Loucy (cell line): Measurements from ENCODE around the gene SP140.

Experiments used
- H2AFZ ChIP-seq: fragments of 200-600 bp; sonication (generic); 2 replicates; pipeline ENCODE4 v1.6.0; 2016; ENCODE audit warnings: antibody characterized with exemption, mild to moderate bottlenecking, low read length, moderate library complexity
- H3F3A ChIP-seq: fragments of 200-600 bp; 2 replicates; pipeline ENCODE4 v1.6.0; 2016; ENCODE audit warnings: antibody characterized with exemption, low read depth, mild to moderate bottlenecking
- H3K27me3 ChIP-seq: fragments of 200-600 bp; sonication (generic); 2 replicates; pipeline ENCODE4 v1.6.1; 2014; ENCODE audit warnings: low read length, mild to moderate bottlenecking; ENCODE audit not compliant: insufficient read depth, poor library complexity, severe bottlenecking
- H3K36me3 ChIP-seq: fragments of 200-600 bp; sonication (generic); 2 replicates; pipeline ENCODE4 v1.6.1; 2016; ENCODE audit warnings: low read length; ENCODE audit not compliant: insufficient read depth
- H3K4me1 ChIP-seq: fragments of 200-600 bp; sonication (generic); 2 replicates; pipeline ENCODE4 v1.5.1; 2014; ENCODE audit warnings: low read length, mild to moderate bottlenecking; ENCODE audit not compliant: insufficient read depth, poor library complexity, severe bottlenecking
- H3K4me2 ChIP-seq: fragments of 200-600 bp; sonication (generic); 2 replicates; pipeline ENCODE4 v1.6.0; 2014; ENCODE audit warnings: antibody characterized with exemption, low read length, low read depth, mild to moderate bottlenecking; ENCODE audit not compliant: poor library complexity, severe bottlenecking
- H3K4me3 ChIP-seq: fragments of 200-600 bp; sonication (generic); 2 replicates; pipeline ENCODE4 v1.5.1; 2014; ENCODE audit warnings: low read length, mild to moderate bottlenecking, mixed read lengths; ENCODE audit not compliant: poor library complexity, severe bottlenecking
- H3K79me2 ChIP-seq: fragments of 200-600 bp; sonication (generic); 2 replicates; pipeline ENCODE4 v1.6.1; 2014; ENCODE audit warnings: low read length; ENCODE audit not compliant: insufficient read depth
- H3K9ac ChIP-seq: fragments of 200-600 bp; sonication (generic); 2 replicates; pipeline ENCODE4 v1.6.0; 2014; ENCODE audit warnings: mild to moderate bottlenecking, low read depth, low read length, moderate library complexity; ENCODE audit not compliant: poor library complexity, severe bottlenecking
- H3K9me2 ChIP-seq: fragments of 200-600 bp; sonication (generic); replicated peaks from 2 replicates; pipeline ENCODE4 v1.6.1; 2016; ENCODE audit warnings: low read depth, low read length, mixed read lengths
- H3K9me3 ChIP-seq: fragments of 200-600 bp; sonication (generic); 2 replicates; pipeline ENCODE4 v1.6.1; 2014; ENCODE audit warnings: mild to moderate bottlenecking, antibody characterized with exemption, low read length, low read depth; ENCODE audit not compliant: insufficient read depth
- H4K20me1 ChIP-seq: fragments of 200-600 bp; sonication (generic); 2 replicates; pipeline ENCODE4 v1.6.0; 2014; ENCODE audit warnings: antibody characterized with exemption, low read length, mild to moderate bottlenecking; ENCODE audit not compliant: insufficient read depth, poor library complexity, severe bottlenecking
- CTCF ChIP-seq: fragments of 200-600 bp; sonication (generic); conservative IDR thresholded peaks from 2 replicates; pipeline ENCODE4 v1.5.1; 2014; ENCODE audit warnings: mild to moderate bottlenecking, antibody characterized with exemption, low read length
- EZH2phosphoT487 ChIP-seq: fragments of 200-600 bp; IDR thresholded peaks from 2 replicates; pipeline ENCODE4 v1.6.1; 2018; ENCODE audit warnings: antibody characterized with exemption, mild to moderate bottlenecking, moderate library complexity, borderline replicate concordance

The SP140 gene

GRCh38 chr2:230329946-230330605 lies 104.5 kb downstream of the SP140 start:
- Histone ChIP-seq H3K4me1 (peaks cover 59% of the 10 kb centered on the region), H3K36me3 (no peaks in the 10 kb centered on the region), H3K9ac (peak overlapping the region; percentile 19), H3K27me3 (no peaks in the 10 kb centered on the region), H3K9me3 (no peaks in the 10 kb centered on the region), H3K4me2 (peak overlapping the region; percentile 95), H3F3A (no peaks in the 10 kb centered on the region), H3K79me2 (peaks cover 48% of the 10 kb centered on the region), H4K20me1 (peaks cover 3% of the 10 kb centered on the region), H2AFZ (no peak overlapping the region), H3K4me3 (peak overlapping the region; percentile 87), H3K9me2 (no peaks in the 10 kb centered on the region)
- TF ChIP-seq EZH2phosphoT487 (no peak), CTCF (no peak)

- TF ChIP-seq EZH2phosphoT487 = no peak
- no peak for TF ChIP-seq CTCF
- Histone ChIP-seq H3K4me2 (peak overlapping the region; percentile 95), H3K9ac (no peak overlapping the region), H3K9me2 (no peaks in the 10 kb centered on the region), H3K27me3 (no peaks in the 10 kb centered on the region), H3F3A (no peaks in the 10 kb centered on the region), H3K36me3 (0 out of 2 replicates have a peak, but pooled peaks cover 2% of the 10 kb centered on the region), H3K9me3 (no peaks in the 10 kb centered on the region), H4K20me1 (peaks cover 3% of the 10 kb centered on the region), H3K4me1 (peaks cover 61% of the 10 kb centered on the region), H2AFZ (no peak overlapping the region), H3K4me3 (peak overlapping the region; percentile 87), H3K79me2 (peaks cover 55% of the 10 kb centered on the region)
These were observed 105.2 kb downstream of the SP140 start for GRCh38 chr2:230330725-230331124.

GRCh38 chr2:230335461-230335863 lies 109.9 kb downstream of the SP140 start:
- Histone ChIP-seq H3K79me2 (peaks cover 22% of the 10 kb centered on the region), H4K20me1 (peaks cover 3% of the 10 kb centered on the region)

More at GRCh38 chr2:230335461-230335863, 109.9 kb downstream of the SP140 start:
- Histone ChIP-seq H3K4me1 (peaks cover 30% of the 10 kb centered on the region), H3K9me3 (peaks cover 5% of the 10 kb centered on the region; the same call in 1 of the 2 replicates), H3K36me3 (peaks cover 14% of the 10 kb centered on the region), H3K9me2 (no peaks in the 10 kb centered on the region), H3F3A (no peaks in the 10 kb centered on the region), H3K4me2 (peak overlapping the region; percentile 63), H3K27me3 (no peaks in the 10 kb centered on the region), H2AFZ (no peak overlapping the region), H3K9ac (no peak overlapping the region), H3K4me3 (peak overlapping the region; percentile 0)
- TF ChIP-seq EZH2phosphoT487 = no peak
- TF ChIP-seq CTCF = no peak
